ENCODE results near the gene AMPD2.

Gene AMPD2

GRCh38 chr1:109579491-109579890, 40.1 kb upstream of the AMPD2 start:
- Histone ChIP-seq H3K4ac (ENCODE audit: low read length) (no peak overlapping the region), H3K4me3 (ENCODE audit: low read length in 2 of 2) (no peak overlapping the region), H3K27ac (replicated peaks; ENCODE audit: low read length) (no peak overlapping the region), H2BK15ac (ENCODE audit: low read length) (no peak overlapping the region), H2BK12ac (ENCODE audit: low read length) (no peak overlapping the region), H3K9me3 (replicated peaks in 1 of 2; ENCODE audit: control insufficient read depth in 2 of 2, insufficient read depth in 1 of 2, low read depth in 1 of 2, low read length in 2 of 2) (no peaks in the 10 kb centered on the region), H2AK5ac (ENCODE audit: low read depth, low read length) (no peak overlapping the region), H4K91ac (ENCODE audit: low read depth, low read length, poor library complexity) (no peak overlapping the region), H3K4me1 (ENCODE audit: control insufficient read depth in 2 of 2, insufficient read depth in 1 of 2, low read depth in 1 of 2, low read length in 2 of 2) (no peaks in the 10 kb centered on the region), H3K14ac (ENCODE audit: low read length) (no peak overlapping the region), H2BK5ac (ENCODE audit: low read length) (no peak overlapping the region), H3K23ac (ENCODE audit: low read depth, low read length, poor library complexity) (no peak overlapping the region), H2BK120ac (ENCODE audit: low read depth, low read length) (no peak overlapping the region), H3K79me1 (ENCODE audit: low read depth, low read length) (peaks cover 1% of the 10 kb centered on the region), H3K9ac (ENCODE audit: low read depth, low read length, poor library complexity) (no peak overlapping the region), H4K8ac (ENCODE audit: low read depth, low read length) (no peak overlapping the region), H3K27me3 (ENCODE audit: control insufficient read depth in 3 of 3, insufficient read depth in 3 of 3, low read depth in 1 of 3, low read length in 3 of 3) (no peaks in the 10 kb centered on the region), H3K18ac (ENCODE audit: low read length) (no peak overlapping the region), H3K4me2 (ENCODE audit: insufficient read depth, low read length, poor library complexity, severe bottlenecking) (no peak overlapping the region), H2AFZ (ENCODE audit: low read length) (no peak overlapping the region), H3K36me3 (replicated peaks in 1 of 2; ENCODE audit: control insufficient read depth in 2 of 2, insufficient read depth in 2 of 2, low read length in 2 of 2) (peaks cover 0 to 89% of the 10 kb centered on the region in 2 donors)
- no CpG with 5 or more reads among the region's 1 CpG for WGBS, 2 donors (ENCODE audit: extremely low coverage in 2 of 2, insufficient read length in 2 of 2, insufficient replicate concordance in 1 of 2)
- no peak for DNase-seq (ENCODE audit: low spot score)

- Histone ChIP-seq H3K79me1 (ENCODE audit: low read depth, low read length) (peaks cover 1% of the 10 kb centered on the region), H2BK5ac (ENCODE audit: low read length) (no peak overlapping the region), H3K4me1 (ENCODE audit: control insufficient read depth in 2 of 2, insufficient read depth in 1 of 2, low read depth in 1 of 2, low read length in 2 of 2) (no peaks in the 10 kb centered on the region), H2AFZ (ENCODE audit: low read length) (no peak overlapping the region), H3K4ac (ENCODE audit: low read length) (no peak overlapping the region), H3K18ac (ENCODE audit: low read length) (no peak overlapping the region), H2BK15ac (ENCODE audit: low read length) (no peak overlapping the region), H2AK5ac (ENCODE audit: low read depth, low read length) (no peak overlapping the region), H4K91ac (ENCODE audit: low read depth, low read length, poor library complexity) (no peak overlapping the region), H3K27me3 (ENCODE audit: control insufficient read depth in 3 of 3, insufficient read depth in 3 of 3, low read depth in 1 of 3, low read length in 3 of 3) (no peaks in the 10 kb centered on the region), H3K4me2 (ENCODE audit: insufficient read depth, low read length, poor library complexity, severe bottlenecking) (no peak overlapping the region), H3K4me3 (ENCODE audit: low read length in 2 of 2) (no peak overlapping the region), H2BK12ac (ENCODE audit: low read length) (no peak overlapping the region), H2BK120ac (ENCODE audit: low read depth, low read length) (no peak overlapping the region), H3K23ac (ENCODE audit: low read depth, low read length, poor library complexity) (no peak overlapping the region), H3K9me3 (replicated peaks in 1 of 2; ENCODE audit: control insufficient read depth in 2 of 2, insufficient read depth in 1 of 2, low read depth in 1 of 2, low read length in 2 of 2) (no peaks in the 10 kb centered on the region), H4K8ac (ENCODE audit: low read depth, low read length) (no peak overlapping the region), H3K14ac (ENCODE audit: low read length) (no peak overlapping the region), H3K9ac (ENCODE audit: low read depth, low read length, poor library complexity) (no peak overlapping the region), H3K36me3 (replicated peaks in 1 of 2; ENCODE audit: control insufficient read depth in 2 of 2, insufficient read depth in 2 of 2, low read length in 2 of 2) (peaks cover 5 to 93% of the 10 kb centered on the region in 2 donors), H3K27ac (replicated peaks; ENCODE audit: low read length) (no peak overlapping the region)
- no peak for DNase-seq (ENCODE audit: low spot score)
- no CpG with 5 or more reads among the region's 2 CpGs for whole genome bisulfite sequencing, 2 donors (ENCODE audit: extremely low coverage in 2 of 2, insufficient read length in 2 of 2, insufficient replicate concordance in 1 of 2)
These were observed 37.6 kb upstream of the AMPD2 start for GRCh38 chr1:109582021-109582420.

- H3K27me3 ChIP-seq (ENCODE audit: control insufficient read depth in 3 of 3, insufficient read depth in 3 of 3, low read depth in 1 of 3, low read length in 3 of 3), result no peaks in the 10 kb centered on the region
- no peak overlapping the region for H3K4ac ChIP-seq (ENCODE audit: low read length)
- H3K18ac ChIP-seq (ENCODE audit: low read length), result no peak overlapping the region
- no peak overlapping the region for H3K4me3 ChIP-seq (ENCODE audit: low read length in 2 of 2)
- no peaks in the 10 kb centered on the region for H3K9me3 ChIP-seq (replicated peaks in 1 of 2; ENCODE audit: control insufficient read depth in 2 of 2, insufficient read depth in 1 of 2, low read depth in 1 of 2, low read length in 2 of 2)
- no peaks in the 10 kb centered on the region for H3K4me1 ChIP-seq (ENCODE audit: control insufficient read depth in 2 of 2, insufficient read depth in 1 of 2, low read depth in 1 of 2, low read length in 2 of 2)
- H3K14ac ChIP-seq (ENCODE audit: low read length), result no peak overlapping the region
- no peak for DNase-seq (ENCODE audit: low spot score)
- H3K9ac ChIP-seq (ENCODE audit: low read depth, low read length, poor library complexity), result no peak overlapping the region
- no peak overlapping the region for H3K27ac ChIP-seq (replicated peaks; ENCODE audit: low read length)
- no peak overlapping the region for H4K8ac ChIP-seq (ENCODE audit: low read depth, low read length)
- H3K36me3 ChIP-seq (replicated peaks in 1 of 2; ENCODE audit: control insufficient read depth in 2 of 2, insufficient read depth in 2 of 2, low read length in 2 of 2), result peaks cover 8 to 95% of the 10 kb centered on the region in 2 donors
- H2BK15ac ChIP-seq (ENCODE audit: low read length), result no peak overlapping the region
- no peak overlapping the region for H2BK12ac ChIP-seq (ENCODE audit: low read length)
- no CpG with 5 or more reads among the region's 1 CpG for WGBS, 2 donors (ENCODE audit: extremely low coverage in 2 of 2, insufficient read length in 2 of 2, insufficient replicate concordance in 1 of 2)
- no peak overlapping the region for H3K23ac ChIP-seq (ENCODE audit: low read depth, low read length, poor library complexity)
- no peak overlapping the region for H2BK5ac ChIP-seq (ENCODE audit: low read length)
- H2AFZ ChIP-seq (ENCODE audit: low read length), result no peak overlapping the region
- H2AK5ac ChIP-seq (ENCODE audit: low read depth, low read length), result no peak overlapping the region
- no peak overlapping the region for H4K91ac ChIP-seq (ENCODE audit: low read depth, low read length, poor library complexity)
- H2BK120ac ChIP-seq (ENCODE audit: low read depth, low read length), result no peak overlapping the region
- H3K79me1 ChIP-seq (ENCODE audit: low read depth, low read length), result peaks cover 1% of the 10 kb centered on the region
- no peak overlapping the region for H3K4me2 ChIP-seq (ENCODE audit: insufficient read depth, low read length, poor library complexity, severe bottlenecking)
These were observed 34.9 kb upstream of the AMPD2 start for GRCh38 chr1:109584766-109585165.

GRCh38 chr1:109586055-109586454, 33.6 kb upstream of the AMPD2 start:
- no peak overlapping the region for H4K8ac ChIP-seq (ENCODE audit: low read depth, low read length)
- H3K14ac ChIP-seq (ENCODE audit: low read length), result no peak overlapping the region
- H3K27ac ChIP-seq (replicated peaks; ENCODE audit: low read length), result no peak overlapping the region
- H2BK15ac ChIP-seq (ENCODE audit: low read length), result no peak overlapping the region
- no peak overlapping the region for H3K4ac ChIP-seq (ENCODE audit: low read length)
- H3K79me1 ChIP-seq (ENCODE audit: low read depth, low read length), result peaks cover 1% of the 10 kb centered on the region
- no peak overlapping the region for H4K91ac ChIP-seq (ENCODE audit: low read depth, low read length, poor library complexity)
- H3K18ac ChIP-seq (ENCODE audit: low read length), result no peak overlapping the region
- H3K27me3 ChIP-seq (ENCODE audit: control insufficient read depth in 3 of 3, insufficient read depth in 3 of 3, low read depth in 1 of 3, low read length in 3 of 3), result no peaks in the 10 kb centered on the region
- no peak overlapping the region for H3K23ac ChIP-seq (ENCODE audit: low read depth, low read length, poor library complexity)
- DNase-seq (ENCODE audit: low spot score), result no peak
- no peak overlapping the region for H3K9ac ChIP-seq (ENCODE audit: low read depth, low read length, poor library complexity)
- H2BK12ac ChIP-seq (ENCODE audit: low read length), result no peak overlapping the region
- H2BK5ac ChIP-seq (ENCODE audit: low read length), result no peak overlapping the region
- H3K36me3 ChIP-seq (replicated peaks in 1 of 2; ENCODE audit: control insufficient read depth in 2 of 2, insufficient read depth in 2 of 2, low read length in 2 of 2), result peaks cover 8 to 95% of the 10 kb centered on the region in 2 donors
- no peak overlapping the region for H3K4me3 ChIP-seq (ENCODE audit: low read length in 2 of 2)
- H2AK5ac ChIP-seq (ENCODE audit: low read depth, low read length), result no peak overlapping the region
- no peak overlapping the region for H3K4me2 ChIP-seq (ENCODE audit: insufficient read depth, low read length, poor library complexity, severe bottlenecking)
- H3K4me1 ChIP-seq (ENCODE audit: control insufficient read depth in 2 of 2, insufficient read depth in 1 of 2, low read depth in 1 of 2, low read length in 2 of 2), result no peaks in the 10 kb centered on the region
- no peak overlapping the region for H2AFZ ChIP-seq (ENCODE audit: low read length)
- H3K9me3 ChIP-seq (replicated peaks in 1 of 2; ENCODE audit: control insufficient read depth in 2 of 2, insufficient read depth in 1 of 2, low read depth in 1 of 2, low read length in 2 of 2), result no peaks in the 10 kb centered on the region
- H2BK120ac ChIP-seq (ENCODE audit: low read depth, low read length), result no peak overlapping the region
- no CpG with 5 or more reads among the region's 3 CpGs for WGBS, 2 donors (ENCODE audit: extremely low coverage in 2 of 2, insufficient read length in 2 of 2, insufficient replicate concordance in 1 of 2)
